Measurements from ENCODE around the gene FAM229A. TPM values are rescaled to one million over a fixed set of nuclear protein-coding genes. Genes with fewer than 3 reads are reported as not detected.

Gene FAM229A
- total and polyA plus RNA-seq, 2 experiments from 2014 or later = 3.6 to 4.2 TPM

DNA sequence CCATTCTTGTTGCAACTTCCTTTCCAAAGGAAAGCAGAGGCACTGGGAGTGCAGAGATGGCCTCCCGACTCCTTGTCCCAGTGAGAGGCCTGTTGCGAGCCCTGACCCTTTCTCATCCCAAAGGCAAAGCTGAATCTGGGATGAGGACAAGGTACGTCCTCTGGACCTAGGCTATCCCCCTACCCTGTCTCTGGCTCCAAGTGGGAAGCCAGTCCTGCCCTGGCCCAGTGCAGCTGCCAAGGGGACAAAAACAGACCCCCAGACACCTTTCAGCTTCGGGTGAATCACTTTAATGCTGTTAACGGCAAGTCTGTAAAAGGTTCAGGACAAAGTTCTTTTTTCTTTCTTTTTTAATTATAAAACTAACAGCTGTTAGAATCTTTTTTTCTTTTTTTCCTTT is 2.6 kb upstream of the FAM229A start:
- H3K4me3 Mint-ChIP-seq = no peak overlapping the region
- H3K4me1 ChIP-seq (ENCODE audit: insufficient read depth) = no peaks in the 10 kb centered on the region; the same call in 1 of the 2 replicates
- H3K4me2 ChIP-seq = no peak overlapping the region
- H3K27me3 ChIP-seq (ENCODE audit: insufficient read depth) = peaks cover 30% of the 10 kb centered on the region
- H3F3A ChIP-seq (replicated peaks; ENCODE audit: low read depth) = peaks cover 11% of the 10 kb centered on the region; the same call in 1 of the 2 replicates
- no peak overlapping the region for H3K27ac Mint-ChIP-seq
- no peak overlapping the region for H3K4me3 ChIP-seq
- H3K4me1 Mint-ChIP-seq = peaks cover 7% of the 10 kb centered on the region
- TF ChIP-seq, protein P1, sequence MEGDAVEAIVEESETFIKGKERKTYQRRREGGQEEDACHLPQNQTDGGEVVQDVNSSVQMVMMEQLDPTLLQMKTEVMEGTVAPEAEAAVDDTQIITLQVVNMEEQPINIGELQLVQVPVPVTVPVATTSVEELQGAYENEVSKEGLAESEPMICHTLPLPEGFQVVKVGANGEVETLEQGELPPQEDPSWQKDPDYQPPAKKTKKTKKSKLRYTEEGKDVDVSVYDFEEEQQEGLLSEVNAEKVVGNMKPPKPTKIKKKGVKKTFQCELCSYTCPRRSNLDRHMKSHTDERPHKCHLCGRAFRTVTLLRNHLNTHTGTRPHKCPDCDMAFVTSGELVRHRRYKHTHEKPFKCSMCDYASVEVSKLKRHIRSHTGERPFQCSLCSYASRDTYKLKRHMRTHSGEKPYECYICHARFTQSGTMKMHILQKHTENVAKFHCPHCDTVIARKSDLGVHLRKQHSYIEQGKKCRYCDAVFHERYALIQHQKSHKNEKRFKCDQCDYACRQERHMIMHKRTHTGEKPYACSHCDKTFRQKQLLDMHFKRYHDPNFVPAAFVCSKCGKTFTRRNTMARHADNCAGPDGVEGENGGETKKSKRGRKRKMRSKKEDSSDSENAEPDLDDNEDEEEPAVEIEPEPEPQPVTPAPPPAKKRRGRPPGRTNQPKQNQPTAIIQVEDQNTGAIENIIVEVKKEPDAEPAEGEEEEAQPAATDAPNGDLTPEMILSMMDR (conservative IDR thresholded peaks at IDR 0.05; ENCODE audit: low read depth in 2 of 2) = no peak
- TF ChIP-seq, protein P2, sequence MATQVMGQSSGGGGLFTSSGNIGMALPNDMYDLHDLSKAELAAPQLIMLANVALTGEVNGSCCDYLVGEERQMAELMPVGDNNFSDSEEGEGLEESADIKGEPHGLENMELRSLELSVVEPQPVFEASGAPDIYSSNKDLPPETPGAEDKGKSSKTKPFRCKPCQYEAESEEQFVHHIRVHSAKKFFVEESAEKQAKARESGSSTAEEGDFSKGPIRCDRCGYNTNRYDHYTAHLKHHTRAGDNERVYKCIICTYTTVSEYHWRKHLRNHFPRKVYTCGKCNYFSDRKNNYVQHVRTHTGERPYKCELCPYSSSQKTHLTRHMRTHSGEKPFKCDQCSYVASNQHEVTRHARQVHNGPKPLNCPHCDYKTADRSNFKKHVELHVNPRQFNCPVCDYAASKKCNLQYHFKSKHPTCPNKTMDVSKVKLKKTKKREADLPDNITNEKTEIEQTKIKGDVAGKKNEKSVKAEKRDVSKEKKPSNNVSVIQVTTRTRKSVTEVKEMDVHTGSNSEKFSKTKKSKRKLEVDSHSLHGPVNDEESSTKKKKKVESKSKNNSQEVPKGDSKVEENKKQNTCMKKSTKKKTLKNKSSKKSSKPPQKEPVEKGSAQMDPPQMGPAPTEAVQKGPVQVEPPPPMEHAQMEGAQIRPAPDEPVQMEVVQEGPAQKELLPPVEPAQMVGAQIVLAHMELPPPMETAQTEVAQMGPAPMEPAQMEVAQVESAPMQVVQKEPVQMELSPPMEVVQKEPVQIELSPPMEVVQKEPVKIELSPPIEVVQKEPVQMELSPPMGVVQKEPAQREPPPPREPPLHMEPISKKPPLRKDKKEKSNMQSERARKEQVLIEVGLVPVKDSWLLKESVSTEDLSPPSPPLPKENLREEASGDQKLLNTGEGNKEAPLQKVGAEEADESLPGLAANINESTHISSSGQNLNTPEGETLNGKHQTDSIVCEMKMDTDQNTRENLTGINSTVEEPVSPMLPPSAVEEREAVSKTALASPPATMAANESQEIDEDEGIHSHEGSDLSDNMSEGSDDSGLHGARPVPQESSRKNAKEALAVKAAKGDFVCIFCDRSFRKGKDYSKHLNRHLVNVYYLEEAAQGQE (IDR thresholded peaks at IDR 0.05; ENCODE audit: unreplicated experiment) = no peak
- TF ChIP-seq EZH2phosphoT487 (IDR thresholded peaks at IDR 0.05; ENCODE audit: unreplicated experiment) (no peak), ZNF331 (CRISPR knock-in tag; IDR thresholded peaks at IDR 0.05; ENCODE audit: low read depth) (no peak), EZH2 (IDR thresholded peaks at IDR 0.05; ENCODE audit: low read depth, unreplicated experiment) (no peak), POLR2AphosphoS5 (IDR thresholded peaks at IDR 0.05; ENCODE audit: low read depth) (no peak), STAT1 (IDR thresholded peaks at IDR 0.05; ENCODE audit: unreplicated experiment) (no peak), JUNB (IDR thresholded peaks at IDR 0.05; ENCODE audit: unreplicated experiment) (no peak), CREB1 (CRISPR knock-in tag; IDR thresholded peaks at IDR 0.05; ENCODE audit: low read depth) (no peak), NANOG (IDR thresholded peaks at IDR 0.05; ENCODE audit: borderline replicate concordance) (no peak)
- TF ChIP-seq, protein P3, sequence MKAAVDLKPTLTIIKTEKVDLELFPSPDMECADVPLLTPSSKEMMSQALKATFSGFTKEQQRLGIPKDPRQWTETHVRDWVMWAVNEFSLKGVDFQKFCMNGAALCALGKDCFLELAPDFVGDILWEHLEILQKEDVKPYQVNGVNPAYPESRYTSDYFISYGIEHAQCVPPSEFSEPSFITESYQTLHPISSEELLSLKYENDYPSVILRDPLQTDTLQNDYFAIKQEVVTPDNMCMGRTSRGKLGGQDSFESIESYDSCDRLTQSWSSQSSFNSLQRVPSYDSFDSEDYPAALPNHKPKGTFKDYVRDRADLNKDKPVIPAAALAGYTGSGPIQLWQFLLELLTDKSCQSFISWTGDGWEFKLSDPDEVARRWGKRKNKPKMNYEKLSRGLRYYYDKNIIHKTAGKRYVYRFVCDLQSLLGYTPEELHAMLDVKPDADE (IDR thresholded peaks at IDR 0.05) = no peak
- peaks cover 16% of the 10 kb centered on the region; the same call in 1 of the 2 replicates for H3K36me3 ChIP-seq (ENCODE audit: insufficient read depth)
- H3K36me3 Mint-ChIP-seq (ENCODE audit: low read depth) = peaks cover 48% of the 10 kb centered on the region
- H3K79me2 ChIP-seq (replicated peaks; ENCODE audit: insufficient read depth) = no peaks in the 10 kb centered on the region
- no peak overlapping the region for H2AFZ ChIP-seq
- H4K20me1 ChIP-seq (replicated peaks; ENCODE audit: insufficient read depth) = no peaks in the 10 kb centered on the region; the same call in none of the 2 replicates
- ATAC-seq (no peak), DNase-seq (ENCODE audit: low spot score) (no peak)
- H3K27me3 Mint-ChIP-seq (ENCODE audit: insufficient read depth, low read depth, poor library complexity) = peaks cover 25% of the 10 kb centered on the region
- no peaks in the 10 kb centered on the region for H3K9me2 ChIP-seq (ENCODE audit: insufficient read depth)
- H3K9me3 Mint-ChIP-seq = no peaks in the 10 kb centered on the region; the same call in 2 of the 3 replicates
- no peak overlapping the region for H3K27ac ChIP-seq (ENCODE audit: low read depth)

All from GM23338 (cell line).